Left renal pelvis (tissue), 4 donors: Measurements from ENCODE around the gene TRIOBP. TPM values are rescaled to one million over a fixed set of nuclear protein-coding genes. Genes with fewer than 3 reads are reported as not detected.

Source experiments
- DNase-seq, 4 donors: peaks; one replicate each; pipeline ENCODE4 v3.0.0-alpha.2; 2013; ENCODE audit warnings: low read depth in 4 of 4, low spot score in 3 of 4
- polyA plus RNA-seq, 4 donors: library from polyadenylated mRNA; unstranded; fragments of 120-200 nt; gene quantifications; one replicate each; pipeline ENCODE4 v1.2.1, GENCODE V29; 2013; ENCODE audit not compliant: insufficient read length in 4 of 4

TRIOBP gene
- polyA plus RNA-seq, 4 donors: 51.8 to 86.1 (median 61.4) TPM

GRCh38 chr22:37726241-37726887 lies 29.5 kb downstream of the TRIOBP start:
- no peak for DNase-seq

DNA sequence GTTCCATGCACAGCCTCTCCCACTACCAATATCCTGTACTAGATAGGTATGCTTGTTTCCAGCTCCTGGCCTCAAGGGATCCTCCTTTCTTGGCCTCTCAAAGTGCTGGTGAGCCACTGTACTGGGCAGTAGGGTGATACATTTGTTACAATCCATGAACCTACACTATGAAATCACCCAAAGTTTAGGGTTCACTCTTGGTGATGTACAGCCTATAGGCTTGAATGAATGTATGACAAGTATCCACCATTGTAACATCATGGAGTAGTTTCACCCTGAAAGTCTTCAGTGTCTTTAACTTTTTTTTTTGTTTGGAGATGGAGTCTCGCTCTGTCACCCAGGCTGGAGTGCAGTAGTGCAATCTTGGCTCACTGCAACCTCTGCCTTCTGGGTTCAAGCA lies 31.8 kb downstream of the TRIOBP start:
- DNase-seq: no peak

- no peak for DNase-seq
These were observed 35.1 kb downstream of the TRIOBP start for GRCh38 chr22:37731804-37732471.

DNA sequence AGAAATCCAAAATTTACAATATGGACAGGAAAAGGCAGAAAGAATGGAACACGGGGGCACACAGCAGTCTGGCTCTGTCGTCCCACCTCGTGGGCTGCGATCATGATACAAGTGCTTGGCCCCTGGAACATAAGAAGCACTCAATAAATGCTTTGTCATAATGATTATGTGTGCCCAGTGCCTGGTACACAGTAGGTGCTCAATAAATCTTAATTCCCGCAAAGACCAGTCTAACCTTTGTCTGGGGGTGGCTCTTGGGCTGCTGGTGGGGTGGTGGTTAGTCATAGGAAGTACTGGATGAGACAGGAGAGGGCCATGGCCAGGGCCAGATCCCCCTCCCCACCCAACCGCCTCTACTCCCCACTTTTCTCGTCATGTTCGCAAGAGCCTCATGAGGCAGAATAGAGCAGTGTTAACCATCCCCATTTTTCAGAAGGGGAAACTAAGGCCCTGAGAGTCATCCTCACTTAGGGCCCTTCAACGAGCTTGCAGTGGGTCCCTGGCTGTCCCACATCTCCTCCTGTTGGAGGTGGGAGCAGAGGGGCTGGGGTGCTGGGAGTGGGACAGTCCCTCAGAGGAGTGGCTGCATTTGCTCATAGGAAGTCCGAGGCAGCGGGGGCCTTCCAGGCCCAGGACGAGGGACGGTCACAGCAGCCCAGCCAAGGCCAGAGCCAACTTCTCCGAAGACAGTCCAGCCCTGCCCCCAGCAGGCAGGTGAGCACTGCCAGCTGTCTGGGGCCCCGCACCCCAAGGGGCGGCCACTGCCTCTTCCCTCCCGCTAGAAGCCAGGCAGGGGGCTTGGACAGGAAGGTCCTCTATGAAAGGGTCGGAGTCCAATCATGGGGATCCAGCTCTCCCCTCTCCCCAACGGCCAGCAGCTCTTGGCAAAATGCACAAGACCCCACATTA lies 36.1 kb downstream of the TRIOBP start:
- DNase-seq: no peak

DNA sequence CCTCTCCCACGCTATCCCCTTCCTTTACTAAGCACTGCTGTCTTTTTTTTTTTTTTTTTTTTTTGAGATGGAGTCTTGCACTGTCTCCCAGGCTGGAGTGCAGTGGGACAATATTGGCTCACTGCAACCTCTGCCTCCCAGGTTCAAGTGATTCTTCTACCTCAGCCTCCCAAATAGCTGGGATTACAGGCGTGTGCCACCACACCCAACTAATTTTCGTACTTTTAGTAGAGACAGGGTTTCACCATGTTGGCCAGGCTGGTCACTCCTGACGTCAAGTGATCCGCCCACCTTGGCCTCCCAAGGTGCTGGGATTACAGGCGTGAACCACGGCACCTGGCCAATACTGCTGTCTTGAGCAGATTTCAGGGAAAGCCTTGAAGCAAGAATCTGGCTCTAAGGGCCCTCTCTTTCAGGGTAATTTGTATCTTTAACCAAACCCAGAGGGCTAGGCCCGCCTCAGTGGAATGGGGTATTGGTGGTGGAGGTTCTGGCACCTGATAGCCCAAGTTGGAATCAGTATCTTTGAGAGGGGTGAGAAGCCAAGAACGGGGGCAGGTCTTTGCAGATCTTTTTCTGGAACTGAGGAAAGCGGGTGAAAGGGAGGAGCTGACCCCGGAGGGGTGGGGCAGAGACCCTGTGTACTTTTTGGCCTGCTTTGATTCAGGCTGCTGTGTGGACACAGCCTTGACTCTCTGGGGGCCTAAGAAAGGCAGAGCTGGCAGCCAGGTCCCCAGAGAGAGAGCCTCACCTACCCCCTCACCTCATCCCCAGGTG lies 37.0 kb downstream of the TRIOBP start:
- no peak for DNase-seq

DNA sequence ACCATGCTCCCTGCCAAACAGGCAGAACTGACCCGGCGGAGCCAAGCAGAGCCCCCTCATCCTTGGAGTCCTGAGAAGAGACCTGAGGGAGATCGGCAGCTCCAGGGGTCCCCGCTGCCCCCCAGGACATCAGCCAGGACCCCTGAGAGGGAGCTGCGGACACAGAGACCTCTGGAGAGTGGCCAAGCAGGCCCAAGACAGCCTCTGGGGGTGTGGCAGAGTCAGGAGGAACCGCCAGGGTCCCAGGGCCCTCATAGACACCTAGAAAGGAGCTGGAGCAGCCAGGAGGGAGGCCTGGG lies 37.5 kb downstream of the TRIOBP start:
- no peak for DNase-seq

- DNase-seq: no peak
These were observed 38.2 kb downstream of the TRIOBP start for GRCh38 chr22:37734964-37735451.

DNA sequence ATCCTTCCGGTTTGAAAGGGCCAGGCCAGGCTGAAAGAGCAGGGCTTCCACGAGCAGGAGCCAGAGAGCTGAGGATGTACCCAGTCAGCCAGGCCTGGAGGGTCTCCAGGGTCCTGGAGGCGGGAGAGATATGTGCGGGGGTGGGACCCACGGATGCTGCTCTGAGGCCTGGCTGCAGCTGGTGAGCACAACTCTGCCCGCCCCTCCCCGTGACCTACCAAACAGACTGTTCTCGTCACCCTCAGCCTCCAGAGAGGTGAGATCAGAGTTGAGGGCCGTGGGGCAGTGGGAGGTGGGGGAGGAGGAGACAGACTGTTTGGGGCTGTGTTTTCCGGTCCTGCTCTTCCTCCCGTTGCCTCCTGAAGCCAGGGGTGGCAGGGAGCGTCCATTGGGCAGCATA lies 42.2 kb downstream of the TRIOBP start:
- DNase-seq: peak in 2 of 4 donors; percentile 60 to 61

DNA sequence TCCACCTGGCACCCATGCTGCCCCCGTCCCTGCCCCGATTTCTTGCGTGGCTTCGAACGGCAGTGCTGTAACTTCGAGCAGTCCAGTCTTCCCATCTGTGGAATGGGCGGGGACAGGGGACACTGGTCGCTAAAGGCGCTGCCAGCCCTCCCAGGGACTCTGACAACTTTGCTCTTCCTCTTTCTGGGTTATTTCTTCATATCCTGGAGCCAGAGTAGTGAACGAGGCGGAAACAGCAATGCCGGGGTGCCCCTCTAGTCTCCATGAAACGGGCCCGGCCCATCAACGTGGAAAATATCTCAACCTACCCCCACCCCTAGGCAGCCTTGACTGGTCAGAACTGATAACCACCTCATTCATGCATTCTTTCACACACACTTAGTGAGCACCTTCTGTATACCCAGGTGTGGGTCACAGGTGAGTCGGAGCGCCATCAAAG lies 42.8 kb downstream of the TRIOBP start:
- no peak for DNase-seq

GRCh38 chr22:37740455-37741311 lies 43.8 kb downstream of the TRIOBP start:
- no peak for DNase-seq

DNA sequence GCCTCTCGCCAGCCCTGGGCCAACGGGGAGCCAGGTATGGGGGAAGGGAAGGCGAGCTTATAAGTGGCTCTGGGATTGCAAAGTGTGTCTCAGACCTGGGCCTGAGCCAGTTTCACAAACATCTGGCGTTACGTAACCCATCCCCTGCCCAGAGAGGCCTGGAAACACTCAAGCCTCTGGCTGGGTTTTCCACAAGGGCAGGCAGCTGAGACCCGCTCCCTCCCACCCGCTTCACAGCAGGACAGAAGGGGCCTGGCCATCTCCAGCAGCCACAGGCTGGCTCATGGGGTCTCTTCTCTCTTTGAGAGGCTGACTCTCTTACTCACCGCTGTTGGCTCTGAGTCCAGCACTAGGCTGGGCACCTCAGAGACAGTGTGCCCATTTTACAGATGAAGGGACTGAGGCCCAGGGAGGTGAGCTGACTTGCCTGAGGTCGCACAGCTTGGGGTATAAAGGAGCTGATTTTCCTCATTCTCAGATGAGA lies 44.5 kb downstream of the TRIOBP start:
- DNase-seq: peak; percentile 62 to 78 (median 72)

- no peak for DNase-seq
These were observed 45.7 kb downstream of the TRIOBP start for GRCh38 chr22:37742376-37743171.

DNA sequence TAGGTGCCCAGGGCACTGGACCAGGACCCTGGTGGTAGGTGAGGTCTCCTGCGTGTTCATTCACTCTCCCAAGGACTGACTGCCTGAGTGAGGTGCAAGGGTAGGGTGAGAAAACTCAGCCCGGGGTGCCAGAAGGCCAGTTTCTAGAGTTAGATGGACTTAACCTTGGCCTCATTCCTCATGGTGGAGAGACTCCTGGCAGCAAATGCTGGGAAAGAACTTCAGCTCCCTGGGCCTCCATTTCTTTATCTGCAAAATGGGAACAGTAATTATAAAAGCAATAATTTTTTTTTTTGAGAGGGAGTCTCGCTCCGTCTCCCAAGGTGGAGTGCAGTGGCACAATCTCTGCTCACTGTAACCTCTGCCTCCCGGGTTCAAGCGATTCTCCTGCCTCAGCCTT lies 47.7 kb downstream of the TRIOBP start:
- DNase-seq: no peak

GRCh38 chr22:37745548-37746365 lies 48.9 kb downstream of the TRIOBP start:
- DNase-seq: peak; percentile 70 to 82 (median 76)

GRCh38 chr22:37746366-37747079 lies 49.7 kb downstream of the TRIOBP start:
- DNase-seq: no peak

DNA sequence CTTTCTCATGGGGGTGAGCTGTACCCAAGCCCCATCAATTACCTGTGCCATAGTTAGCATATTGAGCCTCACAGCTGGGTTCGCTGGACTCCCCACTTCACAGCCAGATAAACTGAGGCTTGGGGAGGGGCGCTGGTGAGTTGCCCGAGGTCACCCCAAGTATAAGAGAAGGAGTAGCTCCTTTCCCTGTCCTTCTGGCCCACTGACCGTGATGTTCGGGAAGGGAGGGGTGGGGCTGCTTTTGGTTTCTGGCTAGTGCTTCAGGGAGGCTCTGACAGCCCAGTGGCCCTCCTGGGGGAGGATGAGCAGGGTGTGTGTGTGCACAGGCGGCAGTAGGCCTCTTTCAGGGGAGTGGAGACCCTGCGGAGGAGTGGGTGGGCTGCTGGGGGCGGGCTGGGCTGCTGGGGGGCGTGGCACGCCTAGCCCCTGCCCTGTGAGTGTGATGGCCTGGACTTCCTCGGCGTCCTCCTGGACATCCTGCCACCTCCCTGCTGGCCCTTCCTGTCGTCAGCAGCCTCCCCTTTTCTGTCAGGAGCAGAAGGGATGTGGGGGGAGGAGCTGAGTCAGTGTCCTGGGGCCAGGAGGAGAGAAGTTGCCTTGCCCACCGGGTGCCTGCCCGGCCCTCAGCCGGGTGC lies 50.3 kb downstream of the TRIOBP start:
- no peak for DNase-seq

GRCh38 chr22:37747715-37748100 lies 50.9 kb downstream of the TRIOBP start:
- DNase-seq: no peak
